Heart right ventricle (tissue), 16 donors: ENCODE measurements around the gene PBX4. TPM values are rescaled to one million over a fixed set of nuclear protein-coding genes. Genes with fewer than 3 reads are reported as not detected.

Experiments used
- ATAC-seq, 8 donors: fragments of 200-7000 bp; cut with Tn5 transposase; one replicate each; pipeline ENCODE4 v1.9.1; 2020; ENCODE audit warnings: mild to moderate bottlenecking in 8 of 8, moderate library complexity in 8 of 8, moderate number of reproducible peaks in 1 of 8
- DNase-seq, 2 donors: peaks; one replicate each; pipeline ENCODE4 v3.0.0-alpha.2; 2020
- H3K27ac ChIP-seq, 10 donors: fragments of 200-600 bp; sonication (generic) in 2 of 10; one replicate each; pipeline versions ENCODE4 v1.5.0 to v1.8.0; 2020 to 2022; ENCODE audit warnings: mild to moderate bottlenecking in 3 of 10
- H3K27me3 ChIP-seq, 7 donors: fragments of 200-600 bp; one replicate each; pipeline ENCODE4 v1.8.0; 2021 to 2022; ENCODE audit warnings: mild to moderate bottlenecking in 2 of 7
- H3K36me3 ChIP-seq, 9 donors: fragments of 200-600 bp; sonication (generic) in 1 of 9; one replicate each; pipeline versions ENCODE4 v1.5.0 to v1.8.0; 2020 to 2022; ENCODE audit warnings: mild to moderate bottlenecking in 2 of 9
- H3K4me1 ChIP-seq, 9 donors: fragments of 200-600 bp; sonication (generic) in 1 of 9; one replicate each; pipeline versions ENCODE4 v1.5.0 to v1.8.0; 2020 to 2022; ENCODE audit warnings: mild to moderate bottlenecking in 4 of 9
- H3K4me3 ChIP-seq, 10 donors: fragments of 200-600 bp; sonication (generic) in 2 of 10; one replicate each; pipeline versions ENCODE4 v1.5.0 to v1.8.0; 2020 to 2022; ENCODE audit warnings: mild to moderate bottlenecking in 7 of 10, moderate library complexity in 2 of 10
- H3K9me3 ChIP-seq, 11 donors: fragments of 200-600 bp in 10 of 11; sonication (generic) in 2 of 11; one replicate each; pipeline versions ENCODE4 v1.5.0 to v1.8.0; 2013 to 2022; ENCODE audit warnings: mild to moderate bottlenecking in 2 of 11, control low read depth in 1 of 11, moderate library complexity in 1 of 11
- WGBS, 2 donors: extraction: QIAGEN DNeasy Blood & Tissue Kit; methylation state at CpG; one replicate each; pipeline ENCODE4 v1.1.7; 2013; ENCODE audit warnings: inconsistent platforms in 1 of 2; 5-methylcytosine and 5-hydroxymethylcytosine counted together
- intact Hi-C, 10 donors: fragments of 100-400 bp; cut with DNase I; formaldehyde crosslinking; loops; one replicate each; pipeline versions ENCODE4 v1.11.1 to v1.14.2; 2022
- polyA plus RNA-seq, 2 donors: library from polyadenylated mRNA; stranded (reverse); fragments of 200-250 nt; gene quantifications; one replicate each; pipeline ENCODE4 v1.2.3, GENCODE V29; 2013
- total RNA-seq, 10 donors: library from RNA; stranded (reverse); fragmentation: NEBNext Ultra II Directional in 3 of 10; extraction: Animal tissue kit (Norgen Biotek cat#: 25700) in 3 of 10; gene quantifications; one replicate each; pipeline versions ENCODE4 v1.2.1 to v1.2.4, GENCODE V29; 2021 to 2023
- TF ChIP-seq, protein P1 (sequence below), 9 donors: fragments of 200-600 bp; sonication (generic) in 2 of 9; IDR thresholded peaks; one replicate each; pipeline versions ENCODE4 v1.5.0 to v1.8.0; 2021 to 2022; ENCODE audit warnings: antibody characterized with exemption in 9 of 9, mild to moderate bottlenecking in 5 of 9, moderate library complexity in 1 of 9
- donor health status: Arrhythmogenic right ventricular cardiomyopathy.
- donor health status: ischemic (EF 13 %, LVEDD 7.1; RV severe dilation, severe dysfunction).
- donor health status: healthy with polysubstance abuse.
- donor health status: DM: no; HTN: yes; CAD: no.
- donor health status: DM: no; HTN: no; CAD: no.
- donor health status: ischemic (EF 25% LVEDD 6.9; RV normal size, moderate dysfunction).
- donor health status: ischemic (EF 25% LVEDD 5.7; RV mildly dilated, moderate dysfunction).
- donor health status: healthy.
- donor health status: DM: yes; HTN: yes; CAD: no.
- donor health status: Ischemic cardiomyopathy.
- donor health status: ischemic (EF 35%, LVEDD 5.7; RV mildly dilated, moderate dysfunction).
- donor health status: nonischemic (EF 11% LVEDD 7.7; RV severe dilation, severe dysfunction).
- donor health status: DM: yes; HTN: yes; CAD: no.
- donor health status: PGD.
- donor health status: ischemic (EF 29% LVEDD 5.4; RV normal size, mild dysfunction).
- donor health status: nonischemic (EF 23%, LVEDD 6.1; RV moderate dilation, normal function).

Gene PBX4
- total and polyA plus RNA-seq, 12 donors = 0.06 to 1.2 (median 0.36) TPM; not detected in 7

DNA sequence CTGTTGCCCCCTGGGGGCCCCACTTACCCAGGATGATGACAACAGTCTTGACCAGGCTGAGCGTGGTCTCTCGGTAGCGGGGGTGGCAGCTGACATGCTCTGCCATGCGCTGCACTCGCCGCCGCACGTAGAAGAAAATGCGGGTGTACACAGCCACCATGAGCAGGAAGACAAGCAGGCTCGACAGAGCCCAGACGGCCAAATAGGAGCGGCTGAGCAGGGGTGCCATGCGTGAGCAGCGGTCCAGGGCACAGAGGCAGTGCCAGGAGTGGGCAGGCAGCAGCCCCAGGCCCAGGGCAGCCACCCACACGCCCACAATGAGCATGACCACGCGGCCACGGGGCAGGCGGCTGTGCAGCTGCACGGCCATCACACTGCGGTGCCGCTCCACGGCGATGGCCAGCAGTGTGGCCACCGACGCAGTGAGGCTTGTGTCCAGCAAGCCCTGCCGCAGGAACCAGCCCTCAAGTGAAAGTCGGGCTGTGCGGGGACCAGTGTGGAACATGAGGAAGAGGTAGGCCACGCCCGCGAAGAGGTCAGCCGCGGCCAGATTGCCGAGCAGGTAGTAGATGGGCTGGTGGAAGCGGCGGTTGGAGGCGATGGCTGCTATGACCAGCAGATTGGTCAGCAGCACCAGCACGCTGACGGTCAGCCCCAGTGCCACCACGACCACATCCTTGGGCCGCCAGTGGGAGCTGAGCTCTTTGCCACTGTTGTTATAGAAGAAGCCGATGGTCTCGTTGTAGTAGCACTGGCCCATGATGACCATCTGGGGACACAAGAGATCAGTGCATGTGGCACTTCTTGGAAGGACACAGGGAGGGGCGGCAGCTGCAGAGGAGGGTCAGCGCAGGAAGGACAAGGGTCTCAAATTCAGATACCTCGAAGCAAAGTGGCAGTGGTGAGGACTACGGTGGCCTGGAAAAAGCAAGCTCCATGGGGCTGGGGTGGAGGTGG, 8.3 kb upstream of the PBX4 start:
- intact Hi-C loops = no loop called here
- Histone ChIP-seq H3K27me3 (peaks cover 0 to 24% (median 17%) of the 10 kb centered on the region in 7 donors), H3K27ac (no peak overlapping the region), H3K4me1 (peaks cover 0 to 17% (median 13%) of the 10 kb centered on the region in 9 donors), H3K9me3 (no peaks in the 10 kb centered on the region), H3K4me3 (peak overlapping the region in 2 of 10 donors; percentile 47 to 57), H3K36me3 (peaks cover 0 to 34% (median 0%) of the 10 kb centered on the region in 9 donors)
- no peak for ATAC-seq
- TF ChIP-seq, protein P1, sequence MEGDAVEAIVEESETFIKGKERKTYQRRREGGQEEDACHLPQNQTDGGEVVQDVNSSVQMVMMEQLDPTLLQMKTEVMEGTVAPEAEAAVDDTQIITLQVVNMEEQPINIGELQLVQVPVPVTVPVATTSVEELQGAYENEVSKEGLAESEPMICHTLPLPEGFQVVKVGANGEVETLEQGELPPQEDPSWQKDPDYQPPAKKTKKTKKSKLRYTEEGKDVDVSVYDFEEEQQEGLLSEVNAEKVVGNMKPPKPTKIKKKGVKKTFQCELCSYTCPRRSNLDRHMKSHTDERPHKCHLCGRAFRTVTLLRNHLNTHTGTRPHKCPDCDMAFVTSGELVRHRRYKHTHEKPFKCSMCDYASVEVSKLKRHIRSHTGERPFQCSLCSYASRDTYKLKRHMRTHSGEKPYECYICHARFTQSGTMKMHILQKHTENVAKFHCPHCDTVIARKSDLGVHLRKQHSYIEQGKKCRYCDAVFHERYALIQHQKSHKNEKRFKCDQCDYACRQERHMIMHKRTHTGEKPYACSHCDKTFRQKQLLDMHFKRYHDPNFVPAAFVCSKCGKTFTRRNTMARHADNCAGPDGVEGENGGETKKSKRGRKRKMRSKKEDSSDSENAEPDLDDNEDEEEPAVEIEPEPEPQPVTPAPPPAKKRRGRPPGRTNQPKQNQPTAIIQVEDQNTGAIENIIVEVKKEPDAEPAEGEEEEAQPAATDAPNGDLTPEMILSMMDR (IDR thresholded peaks at IDR 0.05) = no peak
- 95% methylated on average over 48 of the region's 48 CpGs for WGBS, 2 donors
- no peak for DNase-seq

DNA sequence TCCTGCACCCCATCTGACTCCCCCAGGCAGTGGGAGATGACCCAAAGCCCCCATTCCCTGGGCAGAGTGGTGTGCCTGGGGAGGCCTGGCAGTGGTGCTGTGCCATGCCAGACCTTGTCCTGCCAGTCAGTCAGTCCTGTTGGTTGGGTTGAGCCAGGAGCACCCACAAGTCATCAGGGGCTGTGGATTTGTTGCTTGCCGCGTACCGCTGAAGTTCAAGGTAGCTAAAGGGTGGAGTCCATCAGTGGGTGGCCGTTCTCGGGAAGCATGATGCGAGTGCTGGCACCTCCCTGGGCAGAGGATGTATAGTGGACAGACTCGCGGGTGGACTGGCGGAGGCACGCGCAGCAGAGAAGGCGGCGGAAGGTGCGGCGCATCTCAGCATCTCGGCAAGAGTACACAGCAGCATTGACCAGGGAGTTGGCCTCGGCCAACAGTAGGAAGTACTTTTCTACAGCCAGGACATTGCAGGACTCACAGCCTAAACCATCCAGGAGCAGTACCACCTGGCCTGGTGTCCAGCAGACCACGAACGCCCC, 5.6 kb upstream of the PBX4 start:
- H3K27ac ChIP-seq = no peak overlapping the region
- H3K4me3 ChIP-seq = no peak overlapping the region
- DNase-seq = no peak
- H3K9me3 ChIP-seq = no peaks in the 10 kb centered on the region
- peaks cover 0 to 24% (median 17%) of the 10 kb centered on the region in 7 donors for H3K27me3 ChIP-seq
- intact Hi-C loops = no loop called here
- TF ChIP-seq, protein P1 (IDR thresholded peaks at IDR 0.05) = no peak
- peaks cover 0 to 19% (median 13%) of the 10 kb centered on the region in 9 donors for H3K4me1 ChIP-seq
- peaks cover 0 to 8% (median 0%) of the 10 kb centered on the region in 9 donors for H3K36me3 ChIP-seq
- ATAC-seq = no peak
- WGBS, 2 donors = 94 to 96% methylated on average over 19 of the region's 19 CpGs

DNA sequence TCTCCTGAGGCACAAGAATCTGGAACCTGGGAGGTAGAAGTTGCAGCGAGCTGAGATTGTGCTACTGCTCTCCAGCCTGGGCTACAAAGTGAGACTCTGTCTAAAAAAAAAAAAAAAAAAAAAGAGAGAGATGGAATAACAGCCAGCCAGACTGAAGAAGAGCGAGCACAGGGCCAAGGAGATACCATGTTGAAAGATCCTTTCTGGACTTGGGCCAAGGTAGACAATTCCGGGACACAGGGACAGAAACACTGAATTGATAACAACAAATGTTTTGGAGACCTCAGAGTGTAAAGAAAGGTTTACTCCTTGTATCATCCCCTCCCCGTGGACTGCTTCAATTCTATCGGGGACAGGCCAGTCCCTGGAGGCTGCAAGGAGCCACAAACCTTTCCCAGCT, 4.9 kb upstream of the PBX4 start:
- TF ChIP-seq, protein P1 (IDR thresholded peaks at IDR 0.05) = no peak
- DNase-seq = no peak
- H3K27me3 ChIP-seq = peaks cover 0 to 25% (median 12%) of the 10 kb centered on the region in 7 donors
- no peak overlapping the region for H3K4me3 ChIP-seq
- WGBS, 2 donors = 65 to 76% methylated on average over 5 of the region's 5 CpGs
- H3K4me1 ChIP-seq = peaks cover 0 to 18% (median 9%) of the 10 kb centered on the region in 9 donors
- no peak for ATAC-seq
- intact Hi-C loops = no loop called here
- no peaks in the 10 kb centered on the region for H3K9me3 ChIP-seq
- no peak overlapping the region for H3K27ac ChIP-seq
- peaks cover 0 to 8% (median 0%) of the 10 kb centered on the region in 9 donors for H3K36me3 ChIP-seq

DNA sequence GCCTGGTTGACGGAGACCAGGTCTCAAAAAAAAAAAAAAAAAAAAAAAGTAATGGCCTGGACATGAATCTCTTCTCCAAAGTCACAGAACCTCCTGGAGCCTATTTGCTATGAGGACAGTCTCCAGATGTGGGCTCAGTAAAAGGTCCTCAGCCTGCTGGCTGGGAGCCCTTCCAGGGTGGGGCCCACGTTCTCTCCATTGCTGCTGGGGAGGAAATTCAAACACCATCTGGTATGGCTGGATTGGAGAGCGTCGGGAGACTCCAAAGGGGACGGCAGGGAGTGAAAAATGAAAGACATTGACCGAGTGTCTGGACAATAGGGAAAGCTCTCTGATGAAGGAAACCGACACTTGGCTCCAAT, 1.3 kb upstream of the PBX4 start:
- no peaks in the 10 kb centered on the region for H3K9me3 ChIP-seq
- H3K27ac ChIP-seq = no peak overlapping the region
- TF ChIP-seq, protein P1 (IDR thresholded peaks at IDR 0.05) = no peak
- 57 to 64% methylated on average over 7 of the region's 7 CpGs for WGBS, 2 donors
- peaks cover 0 to 8% (median 0%) of the 10 kb centered on the region in 9 donors for H3K36me3 ChIP-seq
- no peak for ATAC-seq
- DNase-seq = no peak
- intact Hi-C loops = no loop called here
- no peak overlapping the region for H3K4me3 ChIP-seq
- peaks cover 4 to 40% (median 30%) of the 10 kb centered on the region in 7 donors for H3K27me3 ChIP-seq
- H3K4me1 ChIP-seq = peaks cover 0 to 11% (median 0%) of the 10 kb centered on the region in 9 donors
